HG03520 (cell line): ENCODE measurements around the gene CARD10.
"Not testable (repeated sequence)": the region's sequence is repeated elsewhere in the genome, so short reads cannot be mapped to it uniquely, and the experiment has no call there.

Experiments
- ATAC-seq: cut with Tn5 transposase; IDR thresholded peaks from one replicate; pipeline ENCODE4 v1.9.1; 2021; ENCODE audit warnings: mild to moderate bottlenecking, moderate library complexity; ENCODE audit not compliant: unreplicated experiment

CARD10 gene

DNA sequence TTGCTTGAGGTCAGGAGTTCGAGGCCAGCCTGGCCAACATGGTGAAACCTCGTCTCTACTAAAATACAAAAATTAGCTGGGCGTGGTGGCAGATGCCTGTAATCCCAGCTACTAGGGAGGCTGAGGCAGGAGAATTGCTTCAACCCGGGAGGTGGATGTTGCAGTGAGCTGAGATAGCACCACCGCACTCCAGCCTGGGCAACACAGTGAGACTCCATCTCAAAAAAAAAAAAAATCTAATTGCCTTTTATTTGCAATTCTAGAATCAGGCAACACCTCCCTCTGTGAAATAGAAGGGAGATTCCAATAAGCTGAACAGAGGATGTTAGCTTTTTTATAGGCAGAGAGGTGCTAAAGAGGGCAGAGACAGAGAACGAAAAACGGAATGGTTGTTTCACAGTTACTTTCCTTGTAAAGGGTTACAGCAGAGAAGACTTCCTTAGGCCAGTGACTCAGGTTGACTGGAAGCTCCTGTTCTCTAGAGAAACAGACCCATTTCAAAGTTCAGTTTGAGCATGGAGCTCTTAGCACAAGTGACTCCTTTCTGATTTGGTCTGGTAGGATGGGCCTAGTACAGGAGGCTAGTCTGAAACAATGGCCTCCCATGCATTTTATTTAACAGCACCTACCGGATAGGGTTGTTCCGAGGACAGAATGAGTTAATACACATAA is 8.0 kb upstream of the CARD10 start:
- ATAC-seq = not testable (repeated sequence)

DNA sequence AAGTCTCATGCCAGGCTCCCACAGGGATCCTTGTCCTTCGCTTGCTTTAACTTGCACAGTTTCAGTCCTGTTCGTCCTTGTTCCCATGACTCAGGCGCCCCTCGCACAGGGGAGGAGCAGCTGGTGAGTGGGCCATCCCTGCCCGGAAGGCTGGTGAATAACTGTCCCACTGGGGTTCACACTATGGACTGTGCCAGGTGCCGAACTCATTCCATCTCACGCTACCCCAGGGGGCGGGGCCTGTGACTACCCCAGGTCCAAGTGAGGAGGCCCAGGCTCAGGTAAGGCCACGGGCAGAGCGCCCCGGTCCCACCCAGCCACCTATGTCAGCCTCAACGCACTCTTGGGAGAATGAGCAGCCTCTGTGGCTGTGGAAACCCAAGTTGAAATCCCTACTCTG is 7.2 kb upstream of the CARD10 start:
- no peak for ATAC-seq

DNA sequence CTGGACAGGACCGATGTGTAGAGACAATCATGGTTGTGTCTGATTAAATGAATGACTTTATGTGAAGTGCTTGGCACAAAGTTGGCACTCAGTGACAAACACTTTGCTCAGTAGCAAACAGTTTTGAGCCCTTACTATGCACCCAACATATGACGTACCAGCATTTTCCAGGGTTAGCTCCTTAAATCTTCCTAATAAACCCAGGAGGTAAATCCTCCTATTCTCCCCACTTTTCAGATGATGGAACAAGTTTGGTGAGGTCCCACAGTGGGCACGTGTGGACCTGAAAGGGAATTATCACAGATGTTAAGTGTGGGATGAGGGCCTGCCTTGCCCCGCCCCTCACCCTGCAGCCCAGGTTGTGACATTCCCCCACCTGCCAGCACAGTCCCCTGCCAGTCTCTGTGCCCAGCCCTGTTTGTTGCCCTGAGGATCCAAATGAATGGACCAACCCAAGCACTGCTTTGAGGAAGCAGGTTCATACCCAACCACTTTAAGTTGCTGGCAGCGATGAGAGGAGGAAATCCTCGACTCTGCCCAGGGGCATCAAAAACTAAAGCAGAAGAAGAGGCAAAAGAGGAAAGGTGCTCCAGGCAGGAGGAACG is 6.6 kb upstream of the CARD10 start:
- no peak for ATAC-seq

DNA sequence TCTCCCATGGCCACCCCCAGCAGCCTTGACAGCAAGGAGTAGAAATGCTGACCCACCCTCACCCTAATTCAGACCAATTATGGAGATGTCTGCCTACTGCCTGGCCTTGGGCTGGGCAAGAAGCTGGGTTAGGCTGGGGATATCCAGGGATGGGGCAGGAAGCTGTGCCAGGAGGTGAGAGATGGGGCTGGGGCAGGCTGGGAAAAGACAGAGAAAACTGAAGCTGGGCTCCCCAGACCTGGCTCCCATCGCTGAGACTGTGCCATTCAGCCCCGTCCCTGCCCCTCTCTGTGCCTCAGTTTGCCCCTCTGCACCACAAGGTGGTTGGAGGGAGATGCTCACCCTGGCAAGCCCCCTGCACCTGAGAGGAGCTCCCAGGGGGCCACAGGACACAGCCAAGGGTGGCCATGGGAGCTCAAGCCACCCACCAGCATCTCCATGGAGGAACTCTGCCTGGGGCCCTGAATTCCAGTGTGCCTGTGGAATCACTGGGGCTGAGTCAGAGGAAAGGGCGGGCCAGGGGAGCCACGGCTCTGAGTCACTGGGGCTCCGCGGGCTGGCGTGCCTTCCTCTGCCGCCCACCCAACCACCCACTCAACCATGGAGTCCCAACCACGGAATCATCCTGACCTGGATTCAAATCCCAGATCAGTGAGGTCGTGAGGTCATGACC is 6.0 kb upstream of the CARD10 start:
- ATAC-seq = no peak

DNA sequence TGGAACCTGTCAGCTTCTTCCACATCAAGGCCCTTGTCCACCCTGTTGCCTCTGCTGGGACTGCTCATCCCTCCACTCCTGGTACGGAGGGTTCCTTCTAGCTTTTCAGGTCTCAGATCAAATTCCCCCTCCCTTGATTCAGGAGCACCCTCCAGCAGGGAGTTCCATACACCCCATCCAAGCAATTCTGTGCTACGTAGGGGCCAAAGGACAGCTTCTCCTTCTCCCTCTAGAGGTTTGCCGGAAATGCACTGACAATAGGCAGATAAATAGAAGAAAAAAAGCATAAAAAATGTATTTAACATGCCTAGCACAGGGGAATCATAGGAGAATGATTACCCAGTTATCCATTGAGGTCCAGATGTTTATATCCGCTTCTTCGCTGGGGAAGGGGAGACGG is 3.3 kb upstream of the CARD10 start:
- ATAC-seq = no peak

DNA sequence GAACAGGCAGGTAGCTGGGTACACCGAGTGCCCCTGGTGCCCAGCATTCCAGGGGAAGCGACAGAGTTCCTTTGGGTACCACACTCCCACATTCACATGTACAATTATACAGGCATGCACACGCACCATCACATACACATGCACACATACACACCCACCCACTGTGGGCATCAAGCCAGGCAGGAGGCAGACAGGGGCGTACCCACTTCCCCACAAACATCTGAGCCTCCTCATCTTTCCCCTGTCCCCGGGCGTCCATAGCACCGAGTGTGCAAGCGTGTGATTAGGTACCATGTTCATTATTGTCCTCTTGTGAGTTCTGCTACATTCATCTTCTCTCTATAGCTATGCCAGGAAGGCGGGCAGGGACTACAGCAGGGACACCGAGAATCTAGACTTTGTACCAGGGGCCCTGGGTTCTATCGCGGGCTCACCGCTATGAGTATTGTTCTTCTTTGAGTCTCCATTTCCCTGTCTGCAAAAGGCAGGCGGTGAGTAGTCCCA is 2.1 kb upstream of the CARD10 start:
- ATAC-seq = no peak

DNA sequence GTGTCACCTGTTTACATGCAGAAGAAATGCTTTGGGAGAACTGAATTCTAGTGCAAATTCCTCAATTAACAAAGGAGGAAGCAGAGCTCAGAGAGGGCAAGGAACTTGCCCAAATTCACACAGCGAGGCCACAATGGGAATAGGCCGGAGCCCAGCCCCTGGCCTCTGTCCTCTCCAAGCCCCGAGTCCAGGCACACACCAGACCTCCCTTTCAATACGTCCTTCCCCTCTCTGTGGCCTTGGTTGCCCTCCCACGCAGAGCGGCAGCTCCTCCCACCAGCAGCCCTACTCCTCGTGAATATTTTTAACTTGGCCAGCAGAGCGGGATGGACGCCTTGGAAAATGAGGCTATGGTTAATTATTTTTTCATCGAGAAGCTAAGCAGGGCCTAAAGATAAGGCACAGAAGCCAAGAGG is 1.6 kb upstream of the CARD10 start:
- ATAC-seq = no peak

DNA sequence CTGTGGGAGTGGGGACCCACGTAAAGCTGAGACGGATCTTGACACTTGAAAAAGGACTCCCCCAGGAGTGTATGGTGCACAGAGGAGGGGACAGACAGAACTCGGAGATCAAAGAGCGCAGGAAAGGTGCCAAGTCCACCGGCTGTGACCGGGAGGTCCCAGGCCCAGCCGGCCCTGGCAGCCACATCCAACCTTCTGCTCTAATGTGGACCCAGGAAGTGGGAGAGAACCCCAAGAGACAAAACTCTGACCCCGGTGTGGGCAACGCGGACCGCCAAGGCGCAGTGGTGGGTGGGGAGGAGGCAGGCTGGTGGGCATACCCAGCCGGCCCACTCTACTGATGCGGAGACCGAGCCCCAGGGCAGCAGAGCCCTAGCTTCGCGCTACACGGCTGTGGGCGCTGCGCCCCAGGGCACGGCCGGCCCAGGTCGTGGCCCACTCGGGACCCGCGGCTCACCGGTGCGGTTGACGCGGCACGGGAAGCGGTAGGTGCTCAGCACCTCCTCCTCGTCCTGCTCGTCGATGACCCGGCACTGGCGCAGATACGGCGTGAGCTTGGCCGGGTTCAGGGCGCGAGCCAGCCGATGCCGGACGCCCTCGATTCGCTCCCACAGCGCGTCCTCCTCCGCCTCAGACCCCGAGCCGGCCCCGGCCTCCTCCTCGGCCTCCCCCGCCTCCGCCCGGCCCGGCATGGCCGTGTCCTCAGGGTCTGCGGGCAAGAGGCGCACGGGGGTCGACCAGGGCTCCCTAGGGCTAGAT is 527 bp downstream of the CARD10 start:
- ATAC-seq = no peak

DNA sequence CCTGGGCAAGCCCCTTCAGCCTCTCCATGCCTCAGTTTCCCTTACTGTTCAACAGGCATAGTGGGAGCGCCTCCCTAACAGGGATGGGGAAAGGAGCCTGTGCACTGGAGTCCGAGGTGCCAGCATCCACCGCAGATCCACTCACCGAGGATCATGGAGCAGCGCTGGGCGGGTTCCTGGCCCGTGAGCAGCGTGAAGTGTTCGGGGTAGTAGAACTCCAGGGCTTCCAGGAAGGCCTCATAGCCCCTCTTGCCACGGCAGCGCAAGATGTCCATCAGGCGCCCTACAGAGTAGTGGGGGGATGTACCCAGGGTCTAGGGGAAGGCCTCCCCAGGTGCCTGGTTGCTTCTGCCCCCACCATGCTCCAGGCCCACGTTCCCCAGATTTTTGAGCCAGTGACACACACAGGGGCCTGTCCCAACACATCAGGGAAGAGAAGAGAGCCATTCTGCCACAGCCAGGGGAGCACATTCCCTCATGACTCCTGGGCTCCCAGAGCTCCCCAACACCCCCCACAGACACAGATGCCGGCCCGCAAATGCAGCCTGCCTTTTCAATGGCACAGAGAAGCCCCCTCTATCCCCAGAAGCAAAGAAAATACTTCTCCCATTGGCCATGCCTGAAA is 1.3 kb downstream of the CARD10 start:
- no peak for ATAC-seq

DNA sequence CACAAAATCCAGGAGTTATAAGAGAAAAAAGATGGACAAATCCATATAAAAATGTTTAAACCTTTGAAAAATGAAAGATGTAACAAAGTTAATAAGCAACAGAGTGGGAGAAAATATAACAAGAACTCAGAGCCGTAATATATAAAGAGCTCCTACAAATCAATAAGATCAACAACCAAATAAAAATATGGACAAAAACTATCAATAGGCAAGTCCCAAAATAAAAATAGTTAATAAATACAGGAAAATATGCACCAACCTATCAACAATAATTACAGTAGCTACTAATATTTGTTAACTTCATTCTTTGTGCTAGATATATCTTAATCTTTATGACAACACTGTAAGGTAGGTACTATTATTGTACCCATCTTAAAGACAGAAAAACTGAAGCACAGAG is 2.8 kb downstream of the CARD10 start:
- ATAC-seq = no peak

DNA sequence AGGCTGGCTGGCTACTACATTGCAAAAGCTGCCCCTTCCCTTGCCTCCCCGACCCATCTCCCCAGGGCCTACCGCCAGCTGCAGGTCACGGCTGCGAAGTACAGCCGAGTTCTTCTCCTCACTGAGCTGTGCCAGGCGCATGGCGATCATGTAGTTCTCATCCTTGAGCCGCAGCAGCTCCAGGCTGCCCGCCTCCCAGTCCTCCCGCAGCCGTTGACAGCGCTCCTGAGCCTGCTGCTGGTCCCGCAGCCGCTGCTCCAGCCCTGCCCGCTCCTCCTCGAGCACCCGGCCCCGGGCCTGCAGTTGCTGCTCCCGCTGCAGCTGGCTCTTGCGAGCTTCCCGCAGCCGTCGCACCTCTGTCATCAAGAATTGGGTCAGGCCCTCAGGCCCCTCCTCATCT is 3.3 kb downstream of the CARD10 start:
- ATAC-seq = no peak

DNA sequence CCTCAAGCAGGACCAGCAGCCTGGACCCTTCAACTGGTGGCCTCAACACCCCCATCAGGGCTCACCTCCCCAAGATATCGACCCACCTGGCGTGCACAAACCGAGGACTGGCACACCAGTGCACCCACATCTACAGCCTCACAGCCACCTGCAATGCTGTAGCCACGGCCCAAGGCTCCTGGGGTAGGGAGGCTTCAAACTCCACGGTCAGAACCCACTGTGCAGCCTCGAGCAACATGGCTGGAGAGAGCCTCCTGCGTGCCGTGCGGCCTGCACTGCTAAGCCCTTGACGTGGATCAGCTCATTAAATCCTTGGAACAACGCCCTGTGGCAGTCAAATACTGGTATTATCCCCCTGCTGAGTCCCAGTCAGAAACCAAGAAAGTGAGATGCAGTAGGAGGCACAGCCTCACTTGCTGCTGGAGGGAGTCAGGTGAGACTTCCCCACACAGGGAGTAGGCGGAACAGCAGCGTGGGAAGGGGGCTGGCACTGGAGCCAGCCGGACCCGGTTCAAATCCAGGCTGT is 4.6 kb downstream of the CARD10 start:
- ATAC-seq = no peak

DNA sequence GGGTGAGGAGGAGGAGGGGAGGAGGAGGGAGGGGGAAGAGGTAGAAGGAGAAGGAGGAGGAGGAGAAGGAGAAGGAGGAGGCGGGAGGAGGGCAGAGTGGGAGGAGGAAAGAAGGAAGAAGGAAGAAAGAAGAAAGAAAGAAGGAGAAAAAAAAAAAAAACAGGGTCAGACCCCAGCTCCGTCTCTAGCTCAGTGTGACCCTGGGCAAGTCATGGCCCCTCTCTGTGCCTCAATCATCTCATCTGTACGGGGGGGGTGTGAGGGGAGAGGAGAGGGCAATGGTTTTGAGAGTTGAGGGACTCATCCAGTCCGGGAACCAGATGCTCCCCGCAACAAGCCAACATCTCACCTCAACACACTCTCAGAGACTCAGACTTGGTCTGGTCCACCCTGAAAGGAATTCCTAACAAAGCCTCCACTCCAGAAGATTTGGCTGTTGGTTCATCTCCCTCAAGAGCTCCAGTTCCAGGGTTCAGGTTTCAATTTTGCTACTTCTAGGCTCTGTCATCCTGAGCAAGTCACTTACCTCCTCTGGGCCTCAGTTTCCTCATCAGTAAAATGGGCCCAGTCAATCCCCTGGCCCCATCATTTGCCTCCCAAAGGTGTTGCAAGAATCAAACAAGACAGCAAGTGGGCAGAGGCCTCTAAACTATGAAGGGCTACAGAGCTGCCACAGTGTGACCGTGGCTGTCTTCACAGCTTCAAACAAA is 7.7 kb downstream of the CARD10 start:
- ATAC-seq = no peak

DNA sequence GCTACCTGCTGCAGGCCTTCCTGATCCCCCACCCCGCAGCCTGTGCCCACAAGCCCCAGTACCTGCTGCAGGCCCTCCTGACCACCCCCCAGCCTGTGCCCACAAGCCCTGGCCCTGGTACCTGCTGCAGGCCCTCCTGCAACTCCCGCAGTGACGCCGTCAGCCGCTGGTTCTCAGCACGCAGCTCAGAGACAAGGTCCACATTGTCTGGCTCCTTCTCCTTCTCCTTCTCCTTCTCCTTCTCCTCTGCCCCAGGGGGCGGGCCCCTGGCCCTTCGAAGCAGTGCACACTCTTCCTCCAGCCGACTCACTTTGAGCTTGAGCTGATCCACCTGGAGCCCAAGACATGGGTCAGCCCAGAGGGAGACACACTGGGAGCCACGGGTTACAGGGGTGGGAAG is 9.1 kb downstream of the CARD10 start:
- no peak for ATAC-seq

DNA sequence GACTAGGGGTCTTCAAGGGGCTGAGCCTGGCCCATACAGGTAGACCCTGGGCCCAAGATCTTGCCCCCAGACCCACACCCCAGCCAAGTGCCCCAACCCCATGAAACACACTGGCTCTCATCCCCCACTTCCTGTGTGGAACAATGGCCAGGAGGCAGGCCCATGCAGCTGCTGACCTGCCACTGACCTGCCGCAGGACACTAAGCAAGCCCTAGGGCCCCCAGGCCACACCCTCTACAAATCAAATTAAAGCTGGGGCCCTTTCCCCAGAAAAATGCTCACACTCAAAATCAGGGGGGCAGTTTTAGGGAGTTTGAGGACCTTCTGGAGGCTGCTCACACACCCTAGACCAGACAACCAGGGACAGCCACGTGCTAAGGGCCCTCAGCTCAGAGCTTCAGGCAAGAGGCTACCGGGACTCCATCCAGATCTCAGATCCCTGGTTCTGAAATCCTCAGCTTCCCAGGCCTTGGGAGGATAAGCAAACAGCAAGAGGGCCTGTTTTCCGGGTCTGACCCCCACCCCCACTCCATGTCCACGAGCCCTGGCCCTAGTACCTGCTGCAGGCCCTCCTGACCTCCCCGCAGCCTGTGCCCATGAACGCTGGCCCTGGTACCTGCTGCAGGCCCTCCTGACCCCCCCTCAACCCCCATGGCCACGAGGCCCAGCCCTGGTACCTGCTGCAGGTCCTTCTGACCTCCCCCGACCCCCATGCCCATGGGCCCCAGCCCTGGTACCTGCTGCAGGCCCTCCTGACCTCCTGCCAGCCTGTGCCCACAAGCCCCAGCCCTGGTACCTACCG is 10.0 kb downstream of the CARD10 start:
- no peak for ATAC-seq

DNA sequence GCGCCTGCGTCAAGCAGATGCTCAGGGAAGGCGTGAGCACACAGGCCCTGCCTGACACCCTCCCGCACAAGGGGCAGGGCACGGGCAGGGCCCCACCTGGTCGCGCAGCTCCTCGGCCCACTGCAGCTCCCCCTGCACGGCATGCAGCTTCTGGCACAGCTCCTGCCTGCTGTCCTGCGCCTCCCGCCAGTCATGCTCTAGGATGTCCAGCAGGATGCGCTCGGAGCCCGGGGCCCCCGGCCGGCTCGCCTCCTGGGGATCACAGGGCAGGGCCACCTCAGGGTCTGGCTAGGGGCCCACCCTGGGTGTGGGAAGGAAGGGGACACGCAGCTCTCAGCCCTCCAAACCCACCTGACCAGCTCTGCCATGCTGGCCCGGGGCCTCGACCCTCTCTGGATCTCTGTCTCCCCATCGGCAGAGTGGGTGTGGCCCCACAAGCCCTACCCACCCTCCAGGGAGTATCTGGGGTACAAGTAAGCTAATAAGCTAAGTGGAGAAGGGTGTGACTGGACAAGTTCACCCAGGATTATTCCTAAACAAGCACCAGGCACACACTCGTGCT is 10.7 kb downstream of the CARD10 start:
- no peak for ATAC-seq

DNA sequence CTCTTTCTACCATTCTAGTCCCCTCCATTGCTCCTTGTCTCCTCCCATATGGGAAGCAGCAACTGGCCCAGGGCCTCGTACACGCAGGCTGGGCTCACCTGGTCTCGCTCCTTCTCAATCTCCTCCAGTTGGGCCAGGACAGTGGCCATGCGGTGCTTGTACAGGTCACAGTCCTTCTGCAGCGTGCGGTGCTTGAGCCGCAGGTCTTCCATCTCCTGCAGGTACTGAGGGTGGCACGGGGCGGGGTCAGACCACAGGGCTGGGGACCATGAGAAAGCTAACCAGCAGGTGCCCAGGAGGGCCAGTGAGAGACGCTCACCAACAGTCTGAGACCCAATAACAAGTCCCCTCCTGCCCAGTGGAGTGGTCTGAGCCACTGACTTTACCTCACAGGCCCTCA is 11.5 kb downstream of the CARD10 start:
- ATAC-seq = no peak

DNA sequence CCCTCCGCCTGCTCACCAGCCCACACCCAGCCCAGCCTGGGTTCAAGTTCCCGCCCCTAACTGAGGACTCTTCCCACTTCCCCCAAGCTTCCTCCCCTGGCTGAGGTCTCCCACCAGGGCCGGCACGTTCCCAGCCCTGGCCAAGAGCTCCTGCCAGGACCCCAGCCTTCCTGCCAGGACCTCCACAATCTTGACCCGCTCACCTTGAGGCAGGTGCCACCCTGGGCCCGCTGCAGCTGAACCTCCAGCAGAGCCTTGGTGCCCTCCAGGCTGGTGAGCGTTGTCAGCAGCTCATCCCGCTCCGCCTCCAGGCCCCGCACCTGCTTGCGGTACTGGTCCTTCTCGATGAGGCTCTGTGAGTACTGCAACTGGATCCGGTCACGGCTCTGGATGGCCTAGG is 13.2 kb downstream of the CARD10 start:
- no peak for ATAC-seq

DNA sequence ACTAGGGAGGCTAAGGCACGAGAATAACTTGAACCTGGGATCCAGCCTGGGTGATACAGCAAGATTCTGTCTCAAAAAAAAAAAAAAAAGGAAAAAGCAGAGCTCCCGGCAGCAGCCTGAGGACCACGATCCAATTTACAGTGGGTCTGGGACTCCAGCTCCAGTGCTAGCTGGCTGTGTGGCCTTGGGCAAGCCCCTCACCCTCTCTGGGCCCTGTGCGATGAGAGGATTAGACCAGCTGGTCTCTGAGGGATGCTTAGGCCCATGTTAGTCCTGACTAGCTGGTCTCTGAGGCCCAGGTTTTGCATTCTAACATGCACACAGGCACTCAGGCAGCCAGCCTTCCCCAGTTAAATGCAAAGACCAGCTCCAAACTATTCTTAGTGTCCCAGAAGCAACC is 13.7 kb downstream of the CARD10 start:
- ATAC-seq = no peak
